Neural progenitor cell (in vitro differentiated cells): ENCODE data around the gene SETD3. TPM values are rescaled to one million over a fixed set of nuclear protein-coding genes. Genes with fewer than 3 reads are reported as not detected.

Experiments used
- DNase-seq: peaks from one replicate; pipeline ENCODE4 v3.0.0-alpha.2; 2016; ENCODE audit warnings: low spot score
- H2AFZ ChIP-seq: fragments of 200-600 bp; sonication (generic); replicated peaks from 2 replicates; pipeline ENCODE4 v1.6.1; 2016; ENCODE audit warnings: antibody characterized with exemption
- H3F3A ChIP-seq: fragments of 200-600 bp; sonication (generic); 2 replicates; pipeline ENCODE4 v1.6.1; 2016; ENCODE audit warnings: antibody characterized with exemption, low read depth
- H3K27ac ChIP-seq: fragments of 200-600 bp; sonication (generic); 2 replicates; pipeline ENCODE4 v1.5.1; 2016; ENCODE audit warnings: mild to moderate bottlenecking
- H3K27me3 ChIP-seq: fragments of 200-600 bp; sonication (generic); 2 replicates; pipeline ENCODE4 v1.6.1; 2016; ENCODE audit warnings: mild to moderate bottlenecking, moderate library complexity
- H3K36me3 ChIP-seq: fragments of 200-600 bp; sonication (generic); 2 replicates; pipeline ENCODE4 v1.5.1; 2016
- H3K4me1 ChIP-seq: fragments of 200-600 bp; sonication (generic); 2 replicates; pipeline ENCODE4 v1.6.1; 2016; ENCODE audit warnings: mixed run types
- H3K4me2 ChIP-seq: fragments of 200-600 bp; sonication (generic); 2 replicates; pipeline ENCODE4 v1.6.1; 2016
- H3K4me3 ChIP-seq: fragments of 200-600 bp; sonication (generic); 2 replicates; pipeline ENCODE4 v1.5.1; 2016
- H3K79me2 ChIP-seq: fragments of 200-600 bp; sonication (generic); 2 replicates; pipeline ENCODE4 v1.6.1; 2016; ENCODE audit warnings: low read depth
- H3K9ac ChIP-seq: fragments of 200-600 bp; sonication (generic); 2 replicates; pipeline ENCODE4 v1.6.1; 2016
- H3K9me3 ChIP-seq: fragments of 200-600 bp; sonication (generic); 2 replicates; pipeline ENCODE4 v1.5.1; 2016; ENCODE audit warnings: low read depth
- H4K20me1 ChIP-seq: fragments of 200-600 bp; sonication (generic); 2 replicates; pipeline ENCODE4 v1.6.1; 2016; ENCODE audit warnings: low read depth
- H3K27ac Mint-ChIP-seq: 3 replicates; pipeline ENCODE4 v1.8.0; 2021; ENCODE audit warnings: mixed read lengths
- H3K27me3 Mint-ChIP-seq: 2 replicates; pipeline ENCODE4 v1.8.0; 2022; ENCODE audit warnings: low read depth, mild to moderate bottlenecking, inconsistent platforms, moderate library complexity, mixed read lengths; ENCODE audit not compliant: insufficient read depth
- H3K36me3 Mint-ChIP-seq: 3 replicates; pipeline ENCODE4 v1.8.0; 2021; ENCODE audit warnings: mixed read lengths
- H3K4me1 Mint-ChIP-seq: 3 replicates; pipeline ENCODE4 v1.8.0; 2021; ENCODE audit warnings: mixed read lengths
- H3K4me3 Mint-ChIP-seq: 3 replicates; pipeline ENCODE4 v1.8.0; 2021; ENCODE audit warnings: mild to moderate bottlenecking, moderate library complexity, mixed read lengths
- H3K9me3 Mint-ChIP-seq: 3 replicates; pipeline ENCODE4 v1.8.0; 2020; ENCODE audit warnings: mixed read lengths
- CTCF ChIP-seq: fragments of 200-600 bp; sonication (generic); IDR thresholded peaks from 2 replicates; pipeline ENCODE4 v1.5.1; 2017; ENCODE audit warnings: antibody characterized with exemption, mild to moderate bottlenecking
- EZH2 ChIP-seq: fragments of 200-600 bp; sonication (generic); IDR thresholded peaks from 2 replicates; pipeline ENCODE4 v1.6.1; 2017; ENCODE audit warnings: antibody characterized with exemption, mild to moderate bottlenecking, moderate library complexity
- EZH2phosphoT487 ChIP-seq: fragments of 200-600 bp; sonication (generic); IDR thresholded peaks from 2 replicates; pipeline ENCODE4 v1.6.1; 2017; ENCODE audit warnings: antibody characterized with exemption
- total RNA-seq: library from RNA; depleted of rRNA; stranded (reverse); fragments of >200 nt; gene quantifications from 2 replicates; pipeline ENCODE4 v1.2.3, GENCODE V29; 2015; ENCODE audit warnings: low replicate concordance

SETD3 gene
- total RNA-seq, 1 donor from 2014 or later = 68.0 TPM

DNA sequence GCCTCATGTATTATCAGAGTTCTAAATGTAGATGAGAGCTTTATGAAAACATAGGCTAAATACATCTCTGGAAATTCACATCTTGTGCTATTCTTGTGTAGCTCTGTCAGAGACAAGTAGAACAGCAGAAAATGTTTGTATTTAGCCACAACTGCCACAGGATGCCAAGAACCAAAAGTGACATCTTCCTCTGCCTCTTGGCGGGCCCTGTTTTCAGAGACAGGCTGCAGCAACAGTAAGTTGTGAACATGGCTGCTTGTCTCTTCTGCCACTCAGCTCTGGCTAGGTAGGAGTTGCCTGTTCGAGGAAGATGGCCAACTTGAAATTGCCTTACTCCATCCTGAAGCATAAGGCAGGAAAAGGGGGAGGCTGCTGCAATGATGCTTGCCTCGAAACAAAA lies 30.4 kb downstream of the SETD3 start:
- H3K4me3 Mint-ChIP-seq = no peak overlapping the region
- TF ChIP-seq EZH2 = no peak
- TF ChIP-seq EZH2phosphoT487 = no peak
- Histone ChIP-seq H3K9ac (no peak overlapping the region), H3K36me3 (no peaks in the 10 kb centered on the region), H3K9me3 (no peaks in the 10 kb centered on the region), H3F3A (no peaks in the 10 kb centered on the region), H3K27me3 (no peaks in the 10 kb centered on the region), H3K4me1 (no peaks in the 10 kb centered on the region), H3K27ac (no peak overlapping the region), H3K79me2 (no peaks in the 10 kb centered on the region), H3K4me3 (no peak overlapping the region), H4K20me1 (peaks cover 5% of the 10 kb centered on the region), H2AFZ (no peak overlapping the region), H3K4me2 (no peak overlapping the region)
- no peaks in the 10 kb centered on the region for H3K9me3 Mint-ChIP-seq
- H3K27me3 Mint-ChIP-seq = peaks cover 2% of the 10 kb centered on the region
- H3K4me1 Mint-ChIP-seq = no peaks in the 10 kb centered on the region
- no peak for DNase-seq
- no peak overlapping the region for H3K27ac Mint-ChIP-seq
- H3K36me3 Mint-ChIP-seq = peaks cover 16% of the 10 kb centered on the region

DNA sequence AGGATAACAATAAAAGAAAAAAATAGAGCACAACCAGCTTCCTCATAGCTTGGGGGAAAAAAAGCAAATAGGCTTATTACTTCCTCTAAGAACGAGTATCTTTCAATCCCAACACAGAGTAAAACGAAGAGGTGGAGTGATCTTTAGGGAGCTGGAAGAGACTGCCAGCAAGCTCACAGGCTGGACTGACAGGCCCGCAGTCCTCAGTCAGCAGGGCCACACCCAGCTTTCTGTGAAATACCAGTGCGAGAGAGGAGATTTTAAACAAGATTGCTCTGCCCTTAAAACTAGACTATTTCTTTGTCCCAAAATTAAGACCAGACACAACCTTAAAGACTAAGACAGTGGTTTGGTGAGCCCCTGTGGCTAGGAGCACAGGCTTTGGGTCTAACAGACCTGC lies 32.9 kb downstream of the SETD3 start:
- H3K36me3 Mint-ChIP-seq = peaks cover 16% of the 10 kb centered on the region
- H3K4me1 Mint-ChIP-seq = no peaks in the 10 kb centered on the region
- Histone ChIP-seq H4K20me1 (peaks cover 5% of the 10 kb centered on the region), H3K4me2 (no peak overlapping the region), H3K9ac (no peak overlapping the region), H3K36me3 (no peaks in the 10 kb centered on the region), H3K79me2 (no peaks in the 10 kb centered on the region), H3K27ac (no peak overlapping the region), H3F3A (no peaks in the 10 kb centered on the region), H3K9me3 (no peaks in the 10 kb centered on the region), H3K4me3 (no peak overlapping the region), H2AFZ (no peak overlapping the region), H3K4me1 (no peaks in the 10 kb centered on the region), H3K27me3 (no peaks in the 10 kb centered on the region)
- H3K4me3 Mint-ChIP-seq = no peak overlapping the region
- no peaks in the 10 kb centered on the region for H3K9me3 Mint-ChIP-seq
- TF ChIP-seq EZH2 = no peak
- no peak for TF ChIP-seq CTCF
- no peak for TF ChIP-seq EZH2phosphoT487
- no peak for DNase-seq
- no peak overlapping the region for H3K27ac Mint-ChIP-seq
- peaks cover 2% of the 10 kb centered on the region for H3K27me3 Mint-ChIP-seq

GRCh38 chr14:99445931-99446330 lies 34.7 kb downstream of the SETD3 start:
- Mint-ChIP-seq H3K36me3 (peaks cover 23% of the 10 kb centered on the region), H3K4me3 (no peak overlapping the region), H3K27ac (no peak overlapping the region), H3K9me3 (no peaks in the 10 kb centered on the region), H3K27me3 (peaks cover 2% of the 10 kb centered on the region), H3K4me1 (peaks cover 4% of the 10 kb centered on the region)
- H3K4me1 ChIP-seq = no peaks in the 10 kb centered on the region
- H3K9me3 ChIP-seq = no peaks in the 10 kb centered on the region
- peaks cover 5% of the 10 kb centered on the region for H4K20me1 ChIP-seq
- H3K4me3 ChIP-seq = no peak overlapping the region
- no peak overlapping the region for H3K27ac ChIP-seq
- H3K4me2 ChIP-seq = no peak overlapping the region
- H3F3A ChIP-seq = no peaks in the 10 kb centered on the region
- no peaks in the 10 kb centered on the region for H3K36me3 ChIP-seq
- no peak overlapping the region for H2AFZ ChIP-seq
- H3K9ac ChIP-seq = no peak overlapping the region
- TF ChIP-seq CTCF (no peak), EZH2 (no peak), EZH2phosphoT487 (no peak)
- DNase-seq = no peak
- H3K27me3 ChIP-seq = no peaks in the 10 kb centered on the region
- H3K79me2 ChIP-seq = no peaks in the 10 kb centered on the region

GRCh38 chr14:99441918-99442317 lies 38.7 kb downstream of the SETD3 start:
- DNase-seq = no peak
- Histone ChIP-seq H4K20me1 (peaks cover 7% of the 10 kb centered on the region), H3K79me2 (no peaks in the 10 kb centered on the region), H3K36me3 (no peaks in the 10 kb centered on the region), H3K9me3 (no peaks in the 10 kb centered on the region), H3K27ac (no peak overlapping the region), H3K4me3 (no peak overlapping the region), H2AFZ (no peak overlapping the region), H3K4me2 (no peak overlapping the region), H3K4me1 (no peaks in the 10 kb centered on the region), H3K9ac (no peak overlapping the region), H3F3A (no peaks in the 10 kb centered on the region), H3K27me3 (no peaks in the 10 kb centered on the region)
- TF ChIP-seq EZH2phosphoT487 (no peak), EZH2 (no peak), CTCF (no peak)
- Mint-ChIP-seq H3K27me3 (peaks cover 4% of the 10 kb centered on the region), H3K9me3 (no peaks in the 10 kb centered on the region), H3K4me3 (no peak overlapping the region), H3K4me1 (peaks cover 4% of the 10 kb centered on the region), H3K27ac (no peak overlapping the region), H3K36me3 (peaks cover 20% of the 10 kb centered on the region)
